Fibroblast of pulmonary artery (primary cell): ENCODE data around the gene EFHC1.

Source experiments
- DNase-seq: peaks from one replicate; pipeline ENCODE4 v3.0.0-alpha.2; 2010; ENCODE audit warnings: low read depth
- H3K4me3 ChIP-seq: replicated peaks from 2 replicates; pipeline ENCODE4 v1.5.1; 2011; ENCODE audit warnings: low read depth, mild to moderate bottlenecking, control low read depth, low read length, moderate library complexity
- CTCF ChIP-seq: IDR thresholded peaks from 2 replicates; pipeline ENCODE4 v1.5.1; 2011; ENCODE audit warnings: mild to moderate bottlenecking, control low read depth, low read length, inconsistent platforms; ENCODE audit errors: missing control alignments

Gene EFHC1

GRCh38 chr6:52557389-52558265 is 137.5 kb downstream of the EFHC1 start:
- TF ChIP-seq CTCF, result no peak
- no peak overlapping the region for H3K4me3 ChIP-seq
- DNase-seq, result no peak

DNA sequence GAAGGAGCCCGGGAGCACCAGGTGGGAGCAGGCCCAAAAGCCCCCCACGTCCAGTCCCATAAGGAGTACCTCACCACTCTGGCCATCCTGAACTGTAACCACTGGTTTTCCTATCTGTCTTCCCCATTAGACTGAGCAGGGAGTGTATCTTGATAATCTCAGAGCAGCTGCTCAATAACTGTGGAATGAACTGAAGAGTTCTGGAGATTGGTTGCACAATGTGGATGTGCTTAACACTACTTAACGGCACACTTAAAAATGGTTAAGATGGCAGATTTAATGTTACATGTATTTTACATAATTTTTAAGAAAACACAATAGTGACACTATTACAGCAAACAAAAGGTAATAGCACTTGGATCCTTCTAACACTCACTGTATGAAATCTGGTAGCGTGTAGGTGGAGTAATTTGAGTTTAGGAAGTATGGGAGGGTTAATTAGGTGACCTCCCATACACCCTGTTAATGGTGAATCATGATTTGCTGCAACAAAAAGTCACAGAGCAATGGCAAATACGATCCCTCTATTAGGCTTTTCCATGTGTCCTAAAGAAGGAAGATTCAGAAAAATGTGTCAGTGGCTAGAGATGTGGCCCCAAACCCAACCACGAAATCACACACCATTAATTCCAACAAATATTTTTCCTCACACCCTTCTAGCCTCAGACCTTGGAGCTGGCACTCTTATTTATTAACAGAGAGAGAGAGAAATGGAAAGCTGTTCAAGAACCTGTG is 138.3 kb downstream of the EFHC1 start:
- peak; percentile 41 for DNase-seq
- no peak overlapping the region for H3K4me3 ChIP-seq
- no peak for TF ChIP-seq CTCF

DNA sequence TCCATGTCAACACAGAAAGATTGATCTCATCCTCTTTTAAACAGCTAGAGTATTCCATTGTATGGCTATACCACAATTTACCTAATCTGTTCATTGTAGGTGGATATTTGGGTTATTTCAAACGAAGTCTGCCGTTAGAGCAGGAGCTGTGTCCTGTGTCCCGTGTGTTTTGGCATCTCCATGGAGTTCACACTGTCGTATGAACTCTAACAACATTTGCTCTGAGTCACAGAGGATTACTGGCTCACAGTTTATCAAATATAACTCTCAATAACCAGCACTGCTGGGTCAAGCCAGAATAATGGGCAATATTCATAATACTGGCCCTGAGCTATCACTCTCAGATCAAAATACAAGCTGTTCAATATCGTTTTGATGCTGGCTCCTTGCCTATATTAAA is 140.3 kb downstream of the EFHC1 start:
- TF ChIP-seq CTCF, result no peak
- no peak overlapping the region for H3K4me3 ChIP-seq
- no peak for DNase-seq

GRCh38 chr6:52562911-52563310 is 142.8 kb downstream of the EFHC1 start:
- peak; percentile 70 for DNase-seq
- no peak overlapping the region for H3K4me3 ChIP-seq
- no peak for TF ChIP-seq CTCF

- no peak overlapping the region for H3K4me3 ChIP-seq
- no peak for TF ChIP-seq CTCF
- DNase-seq, result no peak
These were observed 144.7 kb downstream of the EFHC1 start for GRCh38 chr6:52564856-52565255.

DNA sequence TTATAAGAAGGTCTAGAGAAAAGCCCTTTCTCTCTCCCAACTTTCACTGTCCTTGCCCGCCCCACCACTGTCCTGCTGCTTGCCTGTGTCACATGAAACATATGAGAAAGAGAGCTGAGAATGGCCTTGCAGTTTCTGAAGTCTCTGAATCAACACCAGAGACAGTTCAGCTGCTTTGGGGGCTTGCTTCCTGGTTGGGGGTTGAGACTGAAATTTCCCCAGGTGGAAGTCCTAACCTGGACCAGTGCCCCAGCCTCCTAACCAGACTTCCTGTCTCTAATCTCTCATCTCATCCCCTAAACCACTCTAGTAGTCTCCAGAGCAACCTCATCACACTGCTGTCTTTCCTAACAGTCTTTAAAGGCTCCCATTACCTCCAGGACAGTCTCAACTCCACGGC is 146.1 kb downstream of the EFHC1 start:
- H3K4me3 ChIP-seq, result no peak overlapping the region
- no peak for TF ChIP-seq CTCF
- DNase-seq, result no peak

- TF ChIP-seq CTCF, result no peak
- peak; percentile 92 for DNase-seq
- no peak overlapping the region for H3K4me3 ChIP-seq
These were observed 146.7 kb downstream of the EFHC1 start for GRCh38 chr6:52566853-52567279.
